Glomerular endothelial cell (primary cell): ENCODE data around the gene CITED1. TPM values are rescaled to one million over a fixed set of nuclear protein-coding genes. Genes with fewer than 3 reads are reported as not detected.

Experiments
- DNase-seq: peaks from one replicate; pipeline ENCODE4 v3.0.0-alpha.2; 2011; ENCODE audit warnings: low read depth, low spot score; ENCODE audit errors: extremely low read depth
- total RNA-seq: library from RNA; depleted of rRNA; stranded (reverse); fragments of >200 nt; gene quantifications from 2 replicates; pipeline ENCODE4 v1.2.3, GENCODE V29; 2015

The CITED1 gene
- total RNA-seq, 1 donor from 2014 or later: 0.29 TPM

DNA sequence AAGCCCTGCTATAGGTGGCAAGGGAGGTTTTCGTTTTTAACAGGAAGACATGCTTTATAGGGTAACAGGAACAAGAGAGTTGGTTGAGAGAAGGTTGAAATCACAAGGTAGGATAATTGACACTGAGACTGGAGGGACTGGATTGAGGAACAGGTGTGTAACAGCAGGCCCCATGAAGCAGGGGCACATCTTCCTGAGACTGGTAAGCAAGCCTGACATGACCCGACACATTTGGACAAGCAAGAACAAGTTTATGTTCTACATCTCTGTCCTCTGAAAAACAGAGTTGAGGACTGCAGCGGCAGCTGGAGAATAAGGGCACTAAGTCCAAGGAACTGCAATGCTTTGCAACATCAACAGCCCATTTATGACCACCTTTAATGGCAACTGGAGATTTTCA is 33.9 kb downstream of the CITED1 start:
- no peak for DNase-seq

DNA sequence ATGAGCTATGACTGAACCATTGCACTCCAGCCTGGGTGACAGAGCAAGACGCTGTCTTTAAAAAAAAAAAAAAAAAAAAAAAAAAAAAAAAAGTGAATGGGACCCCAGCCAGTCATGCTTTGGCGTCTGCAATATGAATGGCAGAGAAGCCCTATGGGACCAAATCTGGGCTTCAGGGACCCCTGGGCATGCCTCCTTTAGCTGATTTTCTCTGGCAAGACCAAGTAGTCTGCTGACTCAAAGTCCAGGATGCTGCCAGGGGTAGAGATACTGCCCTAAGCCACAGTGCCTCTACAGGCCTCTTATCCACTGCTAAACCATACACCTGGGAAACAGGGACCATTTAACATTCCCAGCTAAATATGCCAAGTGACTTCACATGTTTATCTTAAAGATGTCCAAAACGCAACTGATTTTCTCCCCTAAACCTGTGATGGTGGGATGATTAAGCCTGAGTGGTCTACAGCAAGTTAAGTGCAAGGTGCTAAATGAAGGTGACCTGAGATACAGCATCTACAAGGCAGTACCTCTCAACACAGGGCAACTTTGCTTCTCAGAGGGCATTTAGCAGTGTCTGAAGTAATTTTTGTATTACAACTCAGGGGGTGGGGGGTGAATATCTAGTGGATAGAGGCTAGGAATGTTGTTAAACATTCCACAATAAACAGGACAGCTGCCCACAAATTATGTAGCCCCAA is 34.5 kb downstream of the CITED1 start:
- DNase-seq: no peak

DNA sequence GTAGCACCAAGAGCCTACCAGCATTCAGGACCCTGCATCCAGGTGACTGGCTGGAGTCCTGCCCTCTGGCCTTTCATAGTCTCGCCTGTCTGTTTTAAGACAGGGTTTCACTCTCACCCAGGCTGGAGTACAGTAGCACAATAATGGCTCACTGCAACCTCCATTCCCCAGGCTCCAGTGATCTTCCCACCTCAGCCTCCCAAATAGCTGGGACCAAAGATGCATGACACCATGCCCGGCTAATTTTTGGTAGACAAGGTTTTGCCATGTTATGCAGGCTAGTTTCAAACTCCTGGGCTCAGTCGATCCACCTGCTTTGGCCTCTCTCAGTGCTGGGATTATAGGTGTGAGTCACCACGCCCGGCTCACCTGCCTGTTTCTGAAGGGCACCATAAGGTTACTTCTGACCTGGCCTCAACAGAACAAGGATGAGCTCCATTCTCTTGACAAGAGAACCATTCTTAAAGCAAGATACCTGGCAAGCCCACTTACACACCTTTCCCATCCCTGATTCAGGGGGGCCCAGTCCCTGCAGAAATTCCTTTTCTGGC is 35.3 kb downstream of the CITED1 start:
- DNase-seq: no peak

DNA sequence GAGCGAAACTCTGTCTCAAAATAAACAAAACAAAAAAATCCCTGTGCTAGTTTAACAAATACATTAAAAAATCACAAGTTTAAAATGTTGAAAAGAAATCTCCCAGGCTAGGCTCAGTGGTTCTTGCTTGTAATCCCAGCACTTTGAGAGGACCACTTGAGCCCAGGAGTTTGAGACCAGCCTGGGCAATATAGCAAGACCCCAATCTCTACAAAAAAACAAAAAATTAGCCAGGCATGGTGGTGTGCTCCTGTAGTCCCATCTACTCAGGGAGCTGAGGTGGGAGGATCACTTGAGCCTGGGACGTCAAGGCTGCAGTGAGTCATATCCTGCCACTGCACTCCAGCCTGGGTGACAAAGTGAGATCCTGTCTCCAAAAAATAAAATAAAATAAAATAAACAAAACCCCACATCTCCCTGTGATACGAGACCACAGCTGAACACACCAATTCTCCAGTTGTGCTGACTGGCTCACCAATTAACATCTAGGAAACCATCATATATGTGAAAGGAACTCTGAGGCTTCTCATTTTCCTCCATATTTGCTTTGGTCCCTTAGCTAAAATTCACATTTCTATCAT is 36.0 kb downstream of the CITED1 start:
- DNase-seq: no peak

DNA sequence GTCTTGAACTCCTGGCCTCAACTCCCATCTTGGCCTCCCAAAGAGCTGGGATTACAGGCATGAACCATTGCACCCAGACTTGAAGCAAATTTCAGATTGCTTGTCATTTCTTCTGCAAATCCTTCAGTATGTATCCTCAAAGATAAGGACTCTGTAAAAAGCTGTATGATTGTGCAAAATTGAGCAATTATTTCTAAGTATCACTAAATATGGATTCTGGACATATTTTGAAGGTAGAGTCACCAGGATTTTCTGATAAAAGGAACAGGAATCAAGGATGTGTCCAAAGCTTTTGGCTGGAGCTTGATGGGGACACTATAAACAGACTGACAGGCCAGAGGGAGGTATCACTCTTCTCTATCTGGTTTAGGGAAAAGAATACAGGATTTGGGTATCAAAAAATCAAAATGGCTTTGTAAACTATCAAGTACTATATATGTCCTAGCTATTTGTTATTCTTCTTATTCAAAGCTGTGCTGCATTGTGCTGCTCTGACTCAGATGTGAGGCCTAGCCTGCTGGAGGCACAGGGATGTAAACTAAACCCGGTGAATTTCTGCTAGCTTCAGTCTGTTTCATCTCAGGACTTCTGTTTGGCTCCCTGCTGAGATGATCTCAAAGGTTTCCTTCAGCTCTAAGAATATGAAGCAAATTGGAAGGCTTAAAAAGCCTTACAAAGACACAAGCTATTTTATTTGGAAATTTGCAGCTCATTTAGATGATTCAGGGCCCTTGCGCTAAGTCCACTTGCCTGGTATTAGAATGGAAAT is 36.9 kb downstream of the CITED1 start:
- no peak for DNase-seq

DNA sequence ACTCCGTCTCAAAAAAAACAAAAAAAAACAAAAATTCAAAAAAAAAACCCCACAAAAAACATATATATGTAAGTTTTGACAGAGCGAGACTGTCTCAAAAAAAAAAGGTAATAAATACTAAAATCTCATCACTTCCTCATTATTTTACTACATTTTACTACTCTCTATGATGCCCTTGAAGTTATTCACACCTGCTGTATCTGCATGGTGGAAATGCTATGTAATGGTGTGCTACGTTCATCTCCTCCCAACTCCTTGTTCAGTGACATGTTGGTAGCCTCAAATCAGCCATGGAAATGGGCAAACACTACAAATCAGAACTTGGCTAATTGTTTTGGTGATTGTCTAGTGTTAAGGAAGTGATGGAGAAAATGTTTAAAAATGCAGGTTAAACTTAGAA is 40.5 kb downstream of the CITED1 start:
- DNase-seq: no peak

DNA sequence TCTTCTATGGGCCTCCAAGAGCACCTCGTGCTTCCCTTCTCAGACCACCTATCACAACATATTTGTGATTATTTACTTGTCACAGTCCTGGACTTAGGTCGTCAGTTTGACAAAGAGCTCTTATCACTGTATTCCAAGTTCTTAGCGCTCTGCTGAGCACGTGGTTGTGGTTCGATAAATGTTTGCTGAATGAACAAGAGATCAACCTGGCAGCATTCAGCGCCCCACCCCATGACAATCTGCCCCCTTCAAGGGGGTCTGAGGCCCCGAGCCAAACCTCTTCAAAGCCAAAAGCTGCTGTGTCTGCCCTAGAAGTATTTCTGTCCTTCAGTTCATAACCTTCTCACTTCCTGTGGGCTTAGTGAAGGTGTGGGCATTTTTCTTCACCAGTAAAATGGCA is 43.6 kb downstream of the CITED1 start:
- DNase-seq: no peak

DNA sequence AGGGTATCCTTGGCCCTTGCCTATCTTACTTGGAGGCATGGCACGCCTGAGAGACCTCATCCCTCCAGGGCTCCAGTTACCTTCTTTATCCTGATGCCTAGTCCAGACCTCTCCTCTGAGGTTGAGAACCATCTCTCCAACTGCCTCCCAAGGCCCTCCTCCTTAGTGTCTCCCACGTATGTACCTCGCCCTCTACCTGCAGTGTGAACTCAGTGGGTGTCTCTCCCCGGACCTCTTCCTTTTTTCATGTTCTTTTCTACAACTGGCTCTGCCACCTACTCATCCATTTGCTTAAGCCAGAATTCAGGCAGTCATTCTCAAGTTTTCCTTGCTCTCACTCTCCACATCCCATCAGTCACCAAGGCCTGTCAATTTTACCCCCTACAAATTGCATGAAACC is 45.3 kb downstream of the CITED1 start:
- DNase-seq: no peak

DNA sequence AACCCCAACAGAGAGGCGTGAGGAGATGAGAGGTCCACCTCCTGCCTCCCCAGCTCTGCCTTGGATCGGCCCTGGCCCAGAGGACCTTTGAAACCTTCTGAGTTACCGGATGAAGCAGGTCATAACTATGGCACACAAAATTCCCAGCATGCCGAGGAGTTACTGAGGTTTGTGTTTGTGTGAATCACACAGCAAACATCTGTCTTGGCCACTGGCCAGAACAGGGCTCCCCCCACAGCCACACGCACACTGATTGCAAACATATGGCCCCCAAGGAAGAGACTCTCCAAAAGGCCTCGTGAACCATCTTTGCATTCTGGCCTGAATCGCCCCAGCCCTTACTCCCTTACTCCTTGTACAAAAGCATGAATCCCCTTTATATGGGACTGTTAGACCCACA is 47.5 kb downstream of the CITED1 start:
- no peak for DNase-seq

DNA sequence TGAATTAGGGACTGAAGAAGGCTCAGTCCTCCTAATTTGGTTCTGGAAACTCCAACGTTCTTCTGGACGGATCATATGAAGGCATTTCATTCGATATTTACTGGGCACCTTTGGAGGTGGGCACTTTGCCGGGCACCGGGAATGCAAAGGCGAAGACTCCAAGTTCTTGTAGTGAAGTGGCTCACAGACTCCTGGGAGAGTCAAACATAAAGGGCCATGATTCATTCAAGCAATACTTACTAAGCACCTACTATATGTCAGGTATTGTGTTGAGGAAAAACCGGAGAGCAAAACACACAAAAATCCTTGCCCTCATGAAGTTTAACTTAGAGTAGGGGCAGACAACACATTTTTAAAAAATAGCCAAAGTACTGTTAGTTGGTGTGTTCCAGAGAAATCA is 49.9 kb downstream of the CITED1 start:
- no peak for DNase-seq

DNA sequence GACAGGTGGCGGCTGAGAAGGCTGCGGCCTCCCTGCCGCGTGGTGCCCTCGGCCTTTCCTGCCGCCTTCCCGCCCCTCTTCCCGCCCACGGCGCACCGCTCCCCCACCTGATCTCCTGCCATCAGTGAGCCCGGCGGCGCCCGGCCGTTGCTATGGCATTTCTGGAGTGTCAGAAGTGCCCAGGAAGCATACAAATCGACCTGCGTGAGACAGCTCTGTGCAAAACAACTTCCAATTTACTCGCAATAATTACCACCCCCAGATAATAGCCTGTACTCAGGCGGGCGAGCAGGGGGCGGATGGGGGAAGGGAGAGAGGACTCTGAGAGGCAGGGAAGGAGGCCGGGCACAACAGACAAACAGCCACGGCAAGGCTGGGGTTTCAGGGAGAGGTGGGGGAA is 50.3 kb downstream of the CITED1 start:
- no peak for DNase-seq

DNA sequence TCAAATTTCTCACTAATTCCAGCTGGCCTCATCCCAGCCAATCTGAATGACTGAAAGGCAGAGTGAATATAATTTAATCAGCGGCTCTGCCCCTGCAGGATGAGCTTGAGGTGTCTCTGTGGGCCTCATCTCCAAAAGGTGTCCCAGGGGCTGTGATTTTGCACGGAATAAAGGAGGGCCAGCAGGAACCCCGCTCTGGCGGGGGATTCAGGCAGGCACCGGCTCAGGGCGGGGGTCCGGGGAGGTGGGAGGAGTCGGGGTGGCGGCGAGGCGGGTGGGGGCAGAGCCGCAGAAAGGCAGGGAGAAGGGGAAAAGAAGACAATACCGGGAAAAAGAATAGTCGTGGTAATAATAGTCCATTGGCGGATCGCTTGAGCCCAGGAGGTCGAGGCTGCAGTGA is 50.9 kb downstream of the CITED1 start:
- DNase-seq: no peak

DNA sequence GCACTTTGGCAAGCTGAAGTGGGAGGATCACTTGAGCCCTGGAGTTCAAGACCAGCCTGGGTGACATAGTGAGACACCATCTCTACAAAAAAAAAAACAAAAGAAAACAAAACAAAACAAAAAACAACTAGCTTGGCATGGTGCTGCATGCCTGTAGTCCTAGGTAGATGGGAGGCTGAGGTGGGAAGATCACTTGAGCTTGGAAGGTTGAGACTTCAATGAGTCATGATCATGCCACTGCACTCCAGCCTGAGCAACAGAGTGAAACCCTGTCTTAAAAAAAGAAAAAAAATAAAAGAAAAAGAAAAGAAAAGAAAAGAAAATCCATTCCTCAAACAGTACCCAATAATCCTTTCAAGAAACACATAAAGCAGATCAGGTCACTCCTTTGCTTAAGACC is 52.0 kb downstream of the CITED1 start:
- no peak for DNase-seq

Other genes starting within 250 kb of the CITED1 start
- 1.6 and 1.9 TPM in 2 replicates for gene RTL5, start 174.0 kb downstream of the CITED1 start, total RNA-seq
- 11.3 and 14.6 TPM in 2 replicates for gene PIN4, start 124.2 kb downstream of the CITED1 start, total RNA-seq
- 1.2 and 2.0 TPM in 2 replicates for gene ERCC6L, start 66.9 kb downstream of the CITED1 start, total RNA-seq
- gene RPS4X, start 28.7 kb downstream of the CITED1 start, total RNA-seq: 761 and 1,100 TPM in 2 replicates